PFSK-1 (cell line): Measurements from ENCODE around the gene COX7A2.

Experiments
- FOXP2 ChIP-seq: optimal IDR thresholded peaks from 2 replicates; pipeline ENCODE3; 2011; ENCODE audit warnings: borderline replicate concordance, control low read depth, inconsistent platforms; ENCODE audit not compliant: insufficient read depth; ENCODE audit errors: extremely low read length, extremely low read depth
- POLR2AphosphoS5 ChIP-seq: IDR thresholded peaks from 2 replicates; pipeline ENCODE4 v1.6.1; 2012; ENCODE audit warnings: low read depth, mild to moderate bottlenecking, control low read depth, low read length, moderate library complexity
- REST ChIP-seq, 2 experiments: IDR thresholded peaks; 2 replicates each; pipeline versions ENCODE4 v1.6.1 to v1.8.0; 2011 to 2012; ENCODE audit warnings: low read depth in 2 of 2, low read length in 2 of 2, control low read depth in 1 of 2, inconsistent platforms in 1 of 2, mild to moderate bottlenecking in 1 of 2, moderate library complexity in 1 of 2; ENCODE audit not compliant: insufficient read depth in 1 of 2
- SIN3A ChIP-seq: IDR thresholded peaks from 2 replicates; pipeline ENCODE4 v1.6.1; 2012; ENCODE audit warnings: mild to moderate bottlenecking, low read length, moderate library complexity, borderline replicate concordance; ENCODE audit not compliant: insufficient read depth
- TAF1 ChIP-seq: IDR thresholded peaks from 2 replicates; pipeline ENCODE4 v1.6.1; 2012; ENCODE audit warnings: low read length, control low read depth, borderline replicate concordance; ENCODE audit not compliant: insufficient read depth

- TF ChIP-seq REST (IDR thresholded peaks at IDR 0.05; ENCODE audit: insufficient read depth in 1 of 2, low read depth in 2 of 2, low read length in 2 of 2): no peak
- no peak for TF ChIP-seq POLR2AphosphoS5
- no peak for TF ChIP-seq SIN3A
- no peak for TF ChIP-seq TAF1
- TF ChIP-seq FOXP2: no peak
Observed at GRCh38 chr6:75219263-75219662, 24.3 kb downstream of the COX7A2 start.
